Measurements from ENCODE around the gene RFXAP.

The RFXAP gene

DNA sequence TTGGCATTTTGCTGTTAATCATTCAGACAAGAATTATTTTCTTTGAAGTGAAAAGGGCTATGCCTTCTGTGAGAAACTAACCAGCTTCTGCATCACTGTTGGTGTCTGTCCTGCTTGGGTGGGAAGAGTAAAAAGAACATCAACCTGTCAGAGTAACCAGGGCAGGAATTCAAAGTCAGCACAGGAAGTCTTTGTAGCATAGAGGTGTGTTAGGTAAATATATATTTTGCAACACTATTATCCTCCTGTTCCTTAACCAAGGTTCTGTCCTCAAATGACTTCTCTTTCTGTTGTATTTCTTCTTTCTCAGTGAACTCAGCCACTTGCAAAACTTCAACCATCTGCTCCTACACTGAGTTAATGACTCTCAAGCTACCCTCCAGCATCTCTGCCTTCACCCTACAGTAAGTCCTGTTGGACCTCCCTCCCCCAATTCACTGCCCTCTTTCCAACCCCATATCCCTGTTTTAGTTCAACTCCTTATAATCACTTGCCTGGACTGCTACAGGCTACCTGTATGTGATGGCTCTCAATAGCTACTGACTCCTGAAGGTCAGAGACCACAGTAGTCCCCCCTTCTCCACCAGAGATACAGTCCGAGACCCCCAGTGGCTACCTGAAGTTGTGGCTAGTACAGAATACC lies 51.1 kb downstream of the RFXAP start:
- DNase-seq: no peak

DNA sequence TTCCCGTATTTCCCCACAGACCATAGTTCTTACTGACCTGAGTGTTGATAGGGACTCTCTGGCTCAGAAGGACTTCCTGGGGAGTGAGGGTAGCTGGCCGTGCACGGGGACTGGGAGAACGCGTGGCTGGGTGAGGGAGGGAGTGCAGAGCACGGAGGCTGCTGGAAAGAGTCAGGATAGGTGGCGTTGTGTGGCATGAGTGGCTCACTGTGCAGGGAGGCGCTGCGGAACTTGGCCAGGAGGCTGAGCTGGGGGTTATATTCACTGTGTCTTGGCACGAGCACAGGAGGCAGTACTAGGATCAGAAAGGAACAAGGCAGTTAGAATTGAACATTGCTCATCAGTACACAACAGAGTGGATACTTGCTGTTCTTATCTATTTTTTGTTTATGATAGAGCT lies 53.6 kb downstream of the RFXAP start:
- DNase-seq: no peak

DNA sequence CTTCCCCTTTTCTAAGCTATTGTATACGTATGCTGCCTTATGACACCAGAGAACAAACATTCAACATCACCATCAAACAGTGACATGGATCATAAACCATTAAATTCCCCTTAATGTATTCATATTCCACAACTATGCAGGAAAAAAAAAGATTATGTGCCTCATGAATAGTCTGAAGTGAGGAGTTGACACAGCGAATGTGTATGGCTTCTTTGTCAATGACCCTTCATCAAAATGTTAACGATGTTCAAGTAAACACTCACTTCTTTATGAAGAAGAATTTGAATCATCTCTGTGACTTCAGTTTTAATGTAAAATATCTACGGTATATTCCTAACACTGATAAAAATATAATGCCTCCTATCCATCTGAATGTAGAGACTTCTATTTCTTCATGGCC lies 56.4 kb downstream of the RFXAP start:
- no peak for DNase-seq

DNA sequence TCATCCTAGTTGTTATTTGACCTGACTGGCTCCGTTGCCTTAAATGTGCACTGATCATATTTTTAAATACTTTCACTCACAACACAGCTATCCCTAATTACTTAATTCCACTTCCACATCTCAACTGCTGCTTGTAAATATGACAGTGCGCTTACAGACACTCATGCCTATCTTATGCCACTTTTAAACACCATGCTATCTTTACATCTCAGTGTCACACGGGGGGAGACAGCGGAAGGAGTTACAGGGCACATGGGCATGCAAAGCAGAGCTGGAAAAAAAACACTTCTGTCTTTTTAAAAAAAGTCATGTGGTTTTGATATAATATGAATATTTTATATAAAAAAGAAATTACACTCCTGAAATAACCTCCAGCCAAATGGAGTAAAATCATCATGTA lies 56.9 kb downstream of the RFXAP start:
- DNase-seq: no peak
